ENCODE data around the gene PCMTD2.

GRCh38 chr20:64222291-64222735 is 33.2 kb upstream of the PCMTD2 start:
- TF ChIP-seq CTCF (IDR thresholded peaks at IDR 0.05) = no peak
- TF ChIP-seq POLR2A (IDR thresholded peaks at IDR 0.05) = no peak
- no peak for TF ChIP-seq EP300 (IDR thresholded peaks at IDR 0.05)
- no peak for TF ChIP-seq POLR2AphosphoS5 (IDR thresholded peaks at IDR 0.05)

All from sigmoid colon (tissue), 4 donors.